ENCODE measurements around the gene OR5C1.

- no peak for TF ChIP-seq TEAD4 (CRISPR knock-in tag; IDR thresholded peaks at IDR 0.05)
- TF ChIP-seq, protein P1, sequence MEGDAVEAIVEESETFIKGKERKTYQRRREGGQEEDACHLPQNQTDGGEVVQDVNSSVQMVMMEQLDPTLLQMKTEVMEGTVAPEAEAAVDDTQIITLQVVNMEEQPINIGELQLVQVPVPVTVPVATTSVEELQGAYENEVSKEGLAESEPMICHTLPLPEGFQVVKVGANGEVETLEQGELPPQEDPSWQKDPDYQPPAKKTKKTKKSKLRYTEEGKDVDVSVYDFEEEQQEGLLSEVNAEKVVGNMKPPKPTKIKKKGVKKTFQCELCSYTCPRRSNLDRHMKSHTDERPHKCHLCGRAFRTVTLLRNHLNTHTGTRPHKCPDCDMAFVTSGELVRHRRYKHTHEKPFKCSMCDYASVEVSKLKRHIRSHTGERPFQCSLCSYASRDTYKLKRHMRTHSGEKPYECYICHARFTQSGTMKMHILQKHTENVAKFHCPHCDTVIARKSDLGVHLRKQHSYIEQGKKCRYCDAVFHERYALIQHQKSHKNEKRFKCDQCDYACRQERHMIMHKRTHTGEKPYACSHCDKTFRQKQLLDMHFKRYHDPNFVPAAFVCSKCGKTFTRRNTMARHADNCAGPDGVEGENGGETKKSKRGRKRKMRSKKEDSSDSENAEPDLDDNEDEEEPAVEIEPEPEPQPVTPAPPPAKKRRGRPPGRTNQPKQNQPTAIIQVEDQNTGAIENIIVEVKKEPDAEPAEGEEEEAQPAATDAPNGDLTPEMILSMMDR (IDR thresholded peaks at IDR 0.05), result no peak
- TF ChIP-seq ZNF671 (CRISPR knock-in tag; IDR thresholded peaks at IDR 0.05), result no peak
- TF ChIP-seq, protein P2, sequence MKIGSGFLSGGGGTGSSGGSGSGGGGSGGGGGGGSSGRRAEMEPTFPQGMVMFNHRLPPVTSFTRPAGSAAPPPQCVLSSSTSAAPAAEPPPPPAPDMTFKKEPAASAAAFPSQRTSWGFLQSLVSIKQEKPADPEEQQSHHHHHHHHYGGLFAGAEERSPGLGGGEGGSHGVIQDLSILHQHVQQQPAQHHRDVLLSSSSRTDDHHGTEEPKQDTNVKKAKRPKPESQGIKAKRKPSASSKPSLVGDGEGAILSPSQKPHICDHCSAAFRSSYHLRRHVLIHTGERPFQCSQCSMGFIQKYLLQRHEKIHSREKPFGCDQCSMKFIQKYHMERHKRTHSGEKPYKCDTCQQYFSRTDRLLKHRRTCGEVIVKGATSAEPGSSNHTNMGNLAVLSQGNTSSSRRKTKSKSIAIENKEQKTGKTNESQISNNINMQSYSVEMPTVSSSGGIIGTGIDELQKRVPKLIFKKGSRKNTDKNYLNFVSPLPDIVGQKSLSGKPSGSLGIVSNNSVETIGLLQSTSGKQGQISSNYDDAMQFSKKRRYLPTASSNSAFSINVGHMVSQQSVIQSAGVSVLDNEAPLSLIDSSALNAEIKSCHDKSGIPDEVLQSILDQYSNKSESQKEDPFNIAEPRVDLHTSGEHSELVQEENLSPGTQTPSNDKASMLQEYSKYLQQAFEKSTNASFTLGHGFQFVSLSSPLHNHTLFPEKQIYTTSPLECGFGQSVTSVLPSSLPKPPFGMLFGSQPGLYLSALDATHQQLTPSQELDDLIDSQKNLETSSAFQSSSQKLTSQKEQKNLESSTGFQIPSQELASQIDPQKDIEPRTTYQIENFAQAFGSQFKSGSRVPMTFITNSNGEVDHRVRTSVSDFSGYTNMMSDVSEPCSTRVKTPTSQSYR (CRISPR knock-in tag; IDR thresholded peaks at IDR 0.05), result no peak
- TF ChIP-seq ZNF532 (CRISPR knock-in tag; IDR thresholded peaks at IDR 0.05; ENCODE audit: borderline replicate concordance), result no peak
Observed at GRCh38 chr9:122785269-122785668, 3.5 kb upstream of the OR5C1 start.
